T47D (cell line): ENCODE results near the gene NRBF2.

Experiments used
- DNase-seq, 2 experiments: peaks; one replicate each; pipeline versions ENCODE4 v3.0.0 to v3.0.0-alpha.2; 2011 to 2012; ENCODE audit warnings: low read depth in 1 of 2, low spot score in 1 of 2
- JUND ChIP-seq: IDR thresholded peaks from 2 replicates; pipeline ENCODE4 v1.6.1; 2012; ENCODE audit warnings: low read depth
- in situ Hi-C: cut with HindIII; loops from 2 replicates; pipeline ENCODE4 v1.10.0; 2016; ENCODE audit warnings: low sequenced_read_pairs, low pct_unique_long_range_greater_than_20kb

Gene NRBF2

GRCh38 chr10:63155388-63156020 lies 22.4 kb downstream of the NRBF2 start:
- no peak for TF ChIP-seq JUND
- in situ Hi-C loops = no loop called here
- DNase-seq = no peak

GRCh38 chr10:63156236-63156635 lies 23.1 kb downstream of the NRBF2 start:
- no peak for DNase-seq
- TF ChIP-seq JUND = no peak
- in situ Hi-C loops = no loop called here

GRCh38 chr10:63157845-63158624 lies 24.9 kb downstream of the NRBF2 start:
- in situ Hi-C loops = no loop called here
- DNase-seq = peak; percentile 57 to 92
- no peak for TF ChIP-seq JUND

GRCh38 chr10:63161592-63161991 lies 28.5 kb downstream of the NRBF2 start:
- DNase-seq = no peak
- in situ Hi-C loops = no loop called here
- TF ChIP-seq JUND = no peak

- DNase-seq = no peak
- in situ Hi-C loops = no loop called here
- TF ChIP-seq JUND = no peak
These were observed 31.1 kb downstream of the NRBF2 start for GRCh38 chr10:63164166-63164623.

- no peak for TF ChIP-seq JUND
- in situ Hi-C loops = no loop called here
- no peak for DNase-seq
These were observed 32.1 kb downstream of the NRBF2 start for GRCh38 chr10:63165249-63165648.

- TF ChIP-seq JUND = no peak
- in situ Hi-C loops = no loop called here
- DNase-seq = peak in 1 of 2 experiments; percentile 87
These were observed 33.7 kb downstream of the NRBF2 start for GRCh38 chr10:63166742-63167258.

GRCh38 chr10:63168821-63169462 lies 35.8 kb downstream of the NRBF2 start:
- no peak for DNase-seq
- in situ Hi-C loops = no loop called here
- no peak for TF ChIP-seq JUND

- no peak for TF ChIP-seq JUND
- in situ Hi-C loops = no loop called here
- DNase-seq = no peak
These were observed 36.5 kb downstream of the NRBF2 start for GRCh38 chr10:63169624-63170023.

GRCh38 chr10:63171255-63171855 lies 38.2 kb downstream of the NRBF2 start:
- in situ Hi-C loops = no loop called here
- DNase-seq = no peak
- no peak for TF ChIP-seq JUND

GRCh38 chr10:63171926-63172325 lies 38.8 kb downstream of the NRBF2 start:
- in situ Hi-C loops = no loop called here
- DNase-seq = no peak
- no peak for TF ChIP-seq JUND

- in situ Hi-C loops = no loop called here
- DNase-seq = no peak
- no peak for TF ChIP-seq JUND
These were observed 40.5 kb downstream of the NRBF2 start for GRCh38 chr10:63173468-63174232.
